NCI-H2081 treated with DMSO at 0.1 percent for 48 hours (cell line): Measurements from ENCODE around the gene MOXD1.

Experiments
- DNase-seq: peaks from one replicate; lab custom pipeline; 2025; lab: John Stamatoyannopoulos, UW

The MOXD1 gene

DNA sequence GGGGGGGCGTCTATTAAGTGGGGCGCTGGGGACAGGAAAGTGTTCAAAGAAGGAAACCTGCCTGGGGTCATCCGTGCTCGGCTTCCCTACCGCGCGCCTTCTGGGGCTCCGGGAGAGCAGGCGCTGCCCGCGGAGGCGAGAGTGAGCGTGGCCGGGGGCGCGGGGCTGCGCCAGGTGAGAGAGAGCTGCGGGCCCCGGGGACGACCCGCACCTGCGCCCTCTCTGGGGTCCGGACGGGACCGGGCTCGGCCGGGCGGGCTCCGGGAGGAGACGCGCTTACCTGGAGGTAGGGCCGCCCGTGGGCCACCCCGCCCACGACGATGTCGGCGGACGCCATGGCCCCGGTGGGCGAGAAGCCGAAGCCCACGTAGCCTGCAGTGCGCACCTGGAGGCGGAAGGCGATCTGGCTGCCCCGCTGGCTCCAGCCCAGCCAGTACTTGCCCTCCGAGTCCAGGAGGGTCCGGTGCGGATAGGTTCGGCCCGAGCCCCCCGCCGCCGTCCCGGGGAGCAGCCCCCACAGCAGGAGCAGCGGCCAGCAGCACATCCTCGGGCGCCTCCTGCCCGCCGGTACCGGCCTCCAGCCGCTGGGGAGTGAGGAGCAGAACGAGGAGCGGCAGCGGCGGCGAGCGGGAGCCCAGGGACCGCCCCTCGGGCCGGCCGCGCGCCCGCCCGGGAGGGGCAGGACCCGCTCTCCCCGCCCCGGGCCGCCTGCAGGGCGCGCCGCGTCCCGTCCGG lies at the start of gene MOXD1:
MOXD1 (minus strand) TSS at position 593 of the 735 bp plus-strand sequence; CDS start at position 544, 49 bp downstream.
- DNase-seq, result no peak

DNA sequence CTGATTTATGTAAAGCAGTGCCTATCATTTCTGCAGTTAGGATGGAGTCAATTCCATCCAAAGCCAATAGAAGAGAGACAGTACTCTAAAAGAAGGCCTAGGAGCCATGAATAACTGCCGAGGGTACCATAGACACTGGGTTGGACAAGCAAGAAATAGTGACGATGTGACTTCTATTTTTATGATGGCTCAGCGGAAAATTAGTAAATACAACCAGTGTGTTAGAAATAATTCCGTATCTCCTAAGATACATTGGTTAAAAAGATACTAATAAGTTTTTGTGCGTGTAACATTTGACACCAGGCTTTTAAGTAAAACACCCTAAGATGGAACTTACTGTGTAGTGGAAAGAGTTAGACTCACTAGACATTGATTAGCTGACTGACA lies 45.6 kb upstream of the MOXD1 start:
- DNase-seq, result no peak

DNA sequence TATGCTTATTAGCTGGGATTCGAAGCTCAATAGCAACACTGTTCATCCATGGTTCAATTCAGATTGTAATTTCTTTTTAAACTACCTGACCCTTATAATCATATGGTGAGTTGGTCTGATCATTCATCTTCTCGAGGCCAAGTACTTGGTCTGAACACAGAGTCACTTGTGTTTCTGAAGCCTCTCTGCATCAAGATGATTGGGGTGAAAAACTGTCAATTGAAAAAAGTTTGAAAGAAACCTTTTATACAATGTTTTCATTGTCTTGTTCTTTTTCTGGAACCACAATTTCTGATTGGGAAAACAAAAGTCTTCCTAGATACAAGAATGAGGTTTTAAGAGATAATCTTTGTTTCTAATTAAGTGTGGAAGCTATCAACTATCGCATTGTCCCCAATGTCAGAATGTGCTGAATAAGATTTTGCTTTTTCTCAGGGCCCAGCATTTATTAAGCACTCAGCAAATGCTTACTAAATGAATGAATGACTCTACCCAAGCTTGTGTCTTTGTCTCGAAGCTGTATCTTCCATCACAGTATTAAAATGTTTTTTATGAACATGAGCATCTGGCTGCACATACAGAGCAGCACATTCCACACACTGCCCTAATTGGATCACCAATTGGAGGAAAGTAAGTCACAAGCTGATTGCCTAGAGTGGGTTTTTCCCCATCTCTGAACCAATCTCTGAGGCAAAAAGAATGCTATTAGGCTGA lies 45.0 kb upstream of the MOXD1 start:
- DNase-seq, result no peak

DNA sequence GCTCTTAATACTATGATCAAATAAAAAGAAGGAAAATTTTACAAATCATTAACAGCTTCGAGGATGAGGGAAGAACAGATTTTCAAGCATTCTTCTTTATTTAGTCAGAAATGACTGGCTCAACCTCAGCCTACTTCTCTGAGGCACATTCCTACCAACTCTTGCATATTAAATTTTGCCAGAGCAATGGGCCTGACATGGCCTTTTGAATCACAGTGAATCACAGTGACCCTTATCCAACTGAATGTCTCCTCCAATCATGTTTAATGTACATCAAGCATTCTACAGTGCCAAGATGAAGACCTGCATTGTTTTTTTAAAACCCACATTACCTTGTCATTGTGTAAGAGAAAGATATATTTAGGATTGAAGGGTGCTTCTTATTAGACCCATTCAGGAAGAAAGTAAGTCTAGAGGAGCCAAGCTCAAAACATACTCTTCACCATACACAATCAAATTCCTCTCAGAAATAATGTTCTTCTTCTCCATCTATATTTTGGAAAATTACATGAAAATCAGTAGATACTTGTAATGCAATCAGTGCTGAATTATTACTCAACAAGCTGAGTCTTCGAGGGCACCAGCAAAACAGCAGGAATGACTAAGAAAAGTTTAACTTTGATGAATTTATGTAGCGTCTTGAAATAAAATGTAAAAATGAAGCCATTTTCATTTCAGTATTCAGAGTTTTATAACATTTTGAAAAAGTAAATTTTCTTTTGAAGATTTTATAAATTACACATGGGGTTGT lies 44.1 kb upstream of the MOXD1 start:
- DNase-seq, result no peak

DNA sequence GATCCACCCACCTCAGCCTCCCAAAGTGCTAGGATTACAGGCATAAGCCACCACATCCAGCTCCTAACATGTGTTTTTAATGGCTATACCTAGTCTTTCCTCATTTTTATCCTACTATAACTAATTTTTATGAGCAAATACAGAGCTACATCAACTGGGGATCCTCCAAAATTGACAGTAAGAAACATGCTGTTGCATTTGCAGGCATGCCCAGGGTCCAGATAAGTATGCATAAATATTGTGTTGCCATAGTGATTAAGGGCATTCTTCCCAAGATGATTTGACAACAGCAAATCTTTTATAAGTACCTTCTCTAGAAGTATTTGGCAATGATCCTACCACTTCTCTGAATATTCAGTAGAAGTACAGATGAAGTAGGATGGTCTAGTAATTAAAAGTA lies 41.9 kb upstream of the MOXD1 start:
- no peak for DNase-seq

DNA sequence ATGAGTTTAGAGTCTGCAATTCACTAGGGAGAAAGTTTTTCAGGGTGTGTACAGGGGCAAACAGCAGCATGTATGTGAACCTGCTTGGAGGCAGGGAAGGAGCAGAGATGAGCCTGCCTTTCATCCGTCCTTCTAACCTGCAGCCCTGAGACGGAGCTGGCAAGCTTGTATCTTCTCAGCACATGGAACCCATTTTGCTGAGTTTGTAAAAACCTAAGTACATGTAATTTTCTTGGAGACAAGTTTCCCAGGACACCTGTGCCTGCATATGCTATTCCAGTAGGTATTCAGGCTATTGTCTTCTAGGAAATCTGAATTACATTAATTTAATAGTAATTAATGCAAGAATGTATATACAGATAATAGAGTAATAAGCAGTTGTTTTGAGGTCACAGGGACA lies 28.8 kb upstream of the MOXD1 start:
- no peak for DNase-seq

DNA sequence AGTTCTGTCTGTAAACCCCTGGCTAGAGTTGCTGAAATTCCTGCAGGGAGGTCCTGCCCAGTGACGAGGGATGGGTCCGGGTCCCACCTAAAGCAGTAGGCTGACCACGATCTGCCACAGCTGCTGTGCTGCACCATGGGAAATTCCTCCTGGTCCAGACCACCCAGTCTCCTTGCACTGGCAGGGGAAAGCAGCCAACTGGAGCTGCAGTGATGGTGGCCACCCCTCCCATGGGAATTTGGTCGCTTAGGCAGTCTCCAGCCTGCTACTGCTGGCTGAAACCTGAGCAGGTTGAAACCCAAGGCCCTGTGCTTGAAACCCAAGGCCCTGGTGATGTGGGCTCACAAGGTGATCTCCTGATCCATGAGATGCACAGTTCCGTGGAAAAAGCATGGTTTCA lies 23.9 kb upstream of the MOXD1 start:
- DNase-seq, result no peak

DNA sequence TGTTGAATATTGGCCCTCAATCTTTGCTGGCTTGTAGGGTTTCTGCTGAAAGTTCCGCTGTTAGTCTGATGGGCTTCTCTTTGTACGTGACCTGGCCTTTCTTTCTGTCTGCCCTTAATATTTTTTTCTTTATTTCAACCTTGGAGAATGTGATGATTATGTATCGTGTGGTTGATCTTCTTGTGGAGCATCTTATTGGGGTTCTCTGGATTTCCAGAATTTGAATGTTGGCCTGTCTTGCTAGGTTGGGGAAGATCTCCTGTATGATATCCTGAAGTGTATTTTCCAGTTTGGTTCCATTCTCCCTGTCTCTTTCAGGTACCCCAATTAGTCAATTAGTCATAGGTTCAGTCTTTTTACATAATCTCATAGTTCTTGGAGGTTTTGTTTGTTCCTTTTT lies 22.6 kb upstream of the MOXD1 start:
- DNase-seq, result no peak

DNA sequence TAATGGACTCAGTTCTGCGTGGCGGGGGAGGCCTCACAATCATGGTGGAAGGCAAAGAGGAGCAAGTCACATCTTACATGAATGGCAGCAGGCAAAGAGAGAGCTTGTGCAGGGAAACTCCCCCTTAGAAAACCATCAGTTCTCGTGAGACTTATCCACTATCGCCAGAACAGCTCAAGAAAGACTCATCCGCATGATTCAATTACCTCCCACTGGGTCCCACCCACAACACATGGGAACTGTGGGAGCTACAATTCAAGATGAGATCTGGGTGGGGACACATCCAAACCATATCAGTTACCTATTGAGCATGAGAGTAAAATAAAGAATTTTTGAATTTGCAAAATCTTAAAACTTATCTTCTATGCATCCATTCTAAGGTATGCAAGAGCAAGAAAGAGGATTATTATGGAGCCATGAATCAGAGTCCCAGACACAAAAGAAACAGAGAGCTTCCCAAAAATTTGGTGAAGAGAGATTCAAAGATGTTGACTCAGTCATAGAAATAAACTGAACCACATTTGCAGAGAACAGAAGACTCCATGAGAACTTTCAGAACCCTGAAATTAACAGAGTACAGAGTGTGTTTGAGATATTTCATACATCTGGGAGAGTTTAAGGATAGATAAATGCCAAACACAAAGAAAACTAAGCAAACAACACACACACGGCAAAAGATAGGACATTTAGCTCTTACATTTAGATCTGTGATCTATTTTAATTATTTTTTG lies 17.1 kb upstream of the MOXD1 start:
- DNase-seq, result no peak

DNA sequence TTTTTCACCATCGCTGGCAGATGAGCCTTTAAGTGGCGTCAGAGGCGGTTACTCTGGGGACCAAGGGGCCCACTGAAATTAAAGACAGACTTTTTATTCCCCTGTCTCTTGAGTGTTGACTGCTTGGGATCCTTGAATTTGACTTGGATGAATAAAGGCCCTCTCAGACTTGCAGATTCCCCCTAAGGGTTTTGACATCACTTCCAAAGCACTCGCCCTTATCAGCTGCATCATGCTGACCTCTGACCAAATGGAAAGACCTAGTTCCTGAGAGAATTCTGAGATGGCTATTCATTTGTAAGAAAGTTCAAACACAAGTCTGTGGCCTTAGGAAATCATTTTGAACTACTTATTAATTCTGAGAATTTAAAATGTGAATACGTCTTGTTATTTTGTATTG lies 13.5 kb upstream of the MOXD1 start:
- no peak for DNase-seq

DNA sequence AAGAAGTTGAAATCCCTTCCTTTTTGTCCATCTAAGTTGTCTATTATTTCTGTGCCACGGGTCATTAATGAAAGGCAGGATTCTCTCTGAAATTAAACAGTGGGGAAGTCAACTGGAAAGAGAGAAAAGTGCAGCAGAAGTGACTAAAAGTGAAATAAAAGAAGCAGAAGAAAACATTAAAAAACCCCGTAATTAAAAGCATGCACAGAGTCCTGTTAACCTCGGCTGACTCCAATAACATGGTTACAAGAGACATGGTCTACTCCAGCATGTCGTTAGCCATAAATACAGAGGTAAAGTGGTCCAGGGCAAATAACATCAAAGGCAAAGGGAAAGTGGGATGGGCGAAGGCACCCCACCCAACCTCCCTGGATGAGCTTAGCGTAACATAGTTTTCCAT lies 13.0 kb upstream of the MOXD1 start:
- DNase-seq, result no peak

DNA sequence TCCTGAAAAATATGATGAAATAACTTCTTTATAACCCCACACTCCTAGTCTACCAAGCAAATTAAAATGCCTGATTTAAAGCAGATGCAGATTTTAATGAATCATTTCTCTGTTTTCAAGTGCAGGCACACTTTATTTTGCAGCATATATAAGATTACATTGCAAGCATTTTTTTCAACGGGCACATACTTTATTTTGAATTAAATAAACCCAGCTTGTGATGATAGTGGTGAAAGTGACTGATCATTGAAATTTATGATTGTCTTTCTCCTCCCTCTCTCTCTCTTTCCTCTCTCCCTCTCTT lies 12.2 kb upstream of the MOXD1 start:
- no peak for DNase-seq

DNA sequence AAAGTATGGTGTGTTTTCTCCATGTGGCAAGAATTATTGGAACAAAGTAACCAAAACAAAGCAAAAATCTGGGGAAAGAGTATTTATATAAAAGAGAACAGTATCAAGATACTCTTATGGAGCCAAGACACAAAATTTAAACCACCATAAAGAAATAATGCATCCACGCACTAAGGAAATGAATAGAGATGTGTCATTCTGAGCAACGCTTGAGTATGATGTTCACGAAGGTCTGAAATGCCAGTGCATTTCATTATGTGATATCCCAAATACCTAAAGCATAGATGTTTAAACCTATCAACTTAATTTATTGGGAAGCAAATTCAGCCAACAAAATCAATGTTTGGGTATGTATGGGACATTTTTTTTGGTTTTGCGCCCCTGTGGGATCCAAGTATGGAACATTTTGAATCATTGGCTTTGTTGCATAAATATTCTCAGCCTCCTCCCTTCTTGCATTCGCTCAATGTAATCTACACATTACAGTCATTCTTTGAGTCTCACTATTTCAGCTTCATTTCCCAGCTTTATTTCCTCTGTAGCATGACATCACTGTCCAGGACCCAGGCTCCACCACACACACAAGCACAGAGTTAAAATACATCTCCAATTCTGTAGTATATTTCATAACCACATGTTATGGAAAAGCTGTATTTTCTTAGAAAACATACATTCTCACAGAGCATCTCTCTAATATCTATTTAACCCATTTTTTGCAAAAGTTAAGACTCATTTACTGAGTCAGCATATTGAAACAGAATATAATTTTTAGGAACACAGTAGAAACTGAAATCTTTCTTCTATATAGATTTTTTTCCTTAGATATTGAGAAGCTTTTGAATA lies 11.6 kb upstream of the MOXD1 start:
- no peak for DNase-seq

DNA sequence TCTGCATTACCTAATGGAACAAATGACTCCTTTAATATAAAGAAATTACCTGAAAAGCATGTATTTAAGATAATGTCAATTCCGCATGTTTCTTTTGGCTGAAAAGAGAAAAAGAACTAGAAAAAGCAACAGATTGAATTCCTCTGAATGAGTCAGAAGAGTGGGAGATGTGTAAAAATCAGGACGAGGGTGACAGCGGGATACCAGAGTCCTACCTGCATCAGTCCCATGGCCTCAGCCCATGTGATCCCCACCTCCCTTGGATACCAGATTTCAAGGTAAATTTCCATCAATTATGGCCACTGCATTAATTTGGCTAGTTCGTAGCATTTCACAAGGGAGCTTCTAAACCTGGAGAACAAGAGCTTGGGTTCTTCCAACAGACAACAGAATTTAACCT lies 10.0 kb upstream of the MOXD1 start:
- DNase-seq, result no peak

DNA sequence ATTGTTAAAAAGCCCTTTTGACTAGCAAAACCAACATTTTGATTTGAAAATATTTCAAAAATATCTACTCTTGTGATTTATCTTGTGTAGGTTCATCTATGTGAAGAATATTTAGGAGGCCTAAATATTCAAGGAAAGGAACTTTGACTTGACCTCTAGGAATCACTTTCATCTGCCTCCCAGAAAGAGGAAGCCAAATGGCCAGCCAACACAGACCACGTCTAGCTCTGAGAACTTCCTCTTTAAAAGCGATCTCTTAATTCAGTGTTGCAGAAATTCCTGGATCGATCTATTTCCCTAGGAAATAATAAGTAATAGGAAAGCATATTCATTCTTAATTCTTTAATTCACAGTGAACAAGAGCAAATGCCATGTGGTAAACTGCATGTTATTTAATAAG lies 9.6 kb upstream of the MOXD1 start:
- DNase-seq, result no peak

DNA sequence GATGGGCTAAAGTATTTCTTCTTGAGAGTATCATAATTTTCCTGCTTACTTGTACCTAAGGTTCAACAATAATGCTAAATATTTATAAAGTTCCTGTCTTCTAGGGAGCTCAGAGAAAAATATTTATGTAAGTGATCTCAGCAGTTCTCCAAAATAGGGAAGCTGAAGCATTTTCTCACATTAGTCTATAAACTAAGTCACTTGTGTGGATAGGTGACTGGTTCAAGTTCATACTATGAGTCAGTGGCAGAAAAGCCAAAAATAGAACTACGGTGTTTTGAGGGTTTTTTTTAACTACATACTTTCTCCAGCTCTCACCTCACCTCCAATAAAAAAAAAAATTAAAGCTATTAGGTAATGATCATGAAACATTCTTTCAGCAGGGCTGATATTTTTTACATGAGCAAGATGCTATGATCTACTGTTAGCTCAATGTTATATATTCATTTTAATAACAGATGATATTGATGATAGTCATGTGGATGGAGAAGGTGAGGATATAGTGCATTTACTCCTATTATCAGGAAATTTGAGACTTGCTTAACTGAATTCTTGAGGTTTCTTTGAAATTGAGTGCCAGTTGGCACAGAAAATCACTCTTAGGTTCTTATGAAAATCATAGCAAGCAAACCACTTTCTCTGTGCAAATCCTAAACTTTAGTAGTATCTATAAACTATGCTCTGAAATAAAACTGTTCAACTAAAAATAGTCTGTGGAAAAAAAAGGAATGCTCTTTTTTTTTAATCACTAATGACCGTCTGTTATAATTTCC lies 4.1 kb upstream of the MOXD1 start:
- no peak for DNase-seq

DNA sequence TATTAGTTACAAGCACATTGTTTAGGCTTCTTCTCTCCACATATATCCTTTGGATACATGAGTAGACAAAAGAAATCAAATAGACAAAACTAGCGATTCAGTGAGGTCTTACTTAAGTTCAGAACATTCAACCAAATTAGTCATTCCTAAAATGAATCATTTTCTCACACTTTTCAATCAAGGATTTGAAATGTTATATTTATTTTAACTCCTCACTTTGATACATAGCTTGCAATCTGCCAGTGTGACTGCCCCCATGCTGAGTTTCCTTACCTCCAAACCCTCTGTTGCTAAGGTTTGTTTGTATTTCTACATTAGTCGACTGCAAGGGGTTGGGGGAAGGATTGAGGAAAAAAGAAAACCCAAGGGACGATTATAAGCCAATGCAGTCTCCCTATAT lies 3.5 kb upstream of the MOXD1 start:
- DNase-seq, result no peak

DNA sequence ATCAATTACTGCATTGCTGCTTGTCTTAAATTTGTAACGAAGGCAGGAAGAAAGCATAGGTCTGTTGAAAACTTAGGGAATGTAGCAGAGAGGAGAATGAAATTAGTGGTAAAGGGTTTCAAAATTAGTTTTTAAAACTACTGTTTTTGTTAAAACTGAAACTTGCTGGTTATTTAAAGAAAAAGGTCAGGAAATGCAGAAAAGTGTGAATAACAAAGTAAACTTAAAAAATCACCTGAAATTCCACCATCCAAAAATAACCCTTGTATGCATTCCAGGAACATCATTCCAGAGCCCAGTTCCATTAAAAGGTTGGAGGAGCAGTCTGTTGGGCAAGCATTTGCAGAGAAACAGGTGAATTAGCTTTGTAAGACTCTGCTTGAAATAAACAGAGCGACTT lies 3.1 kb upstream of the MOXD1 start:
- DNase-seq, result no peak

DNA sequence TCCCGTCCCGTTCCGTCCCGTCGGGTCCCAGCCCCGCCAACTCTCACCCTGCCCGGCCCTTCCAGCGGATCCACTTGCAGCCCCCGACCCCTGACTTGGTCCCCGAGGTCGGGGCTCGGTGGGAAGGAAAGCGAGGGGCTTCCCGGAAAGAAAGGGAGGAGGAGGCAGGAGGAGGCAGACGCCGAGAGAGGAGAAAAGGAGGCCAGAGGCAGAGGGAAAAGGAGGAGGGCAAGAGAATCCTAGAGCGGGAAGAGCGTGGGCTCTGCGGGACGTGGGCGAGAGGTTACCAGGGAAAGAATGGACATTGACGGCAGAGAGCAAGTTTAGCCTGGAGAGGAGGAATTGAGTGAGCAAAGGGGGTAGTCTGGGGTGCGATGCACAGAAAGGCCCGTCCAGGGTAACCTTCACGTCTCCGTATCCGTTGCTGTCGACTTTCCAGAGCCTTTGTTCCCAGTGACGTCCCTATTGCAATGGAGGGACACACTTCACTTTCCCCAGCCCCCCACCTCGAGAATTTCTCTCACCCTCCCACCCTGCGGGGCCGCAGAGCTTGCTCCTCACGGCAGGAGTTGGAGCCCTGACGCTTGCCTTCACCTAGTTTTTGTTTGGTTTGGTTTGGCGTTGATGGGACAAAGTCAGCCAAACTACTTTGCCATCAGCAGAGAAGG lies 477 bp upstream of the MOXD1 start:
- DNase-seq, result no peak

DNA sequence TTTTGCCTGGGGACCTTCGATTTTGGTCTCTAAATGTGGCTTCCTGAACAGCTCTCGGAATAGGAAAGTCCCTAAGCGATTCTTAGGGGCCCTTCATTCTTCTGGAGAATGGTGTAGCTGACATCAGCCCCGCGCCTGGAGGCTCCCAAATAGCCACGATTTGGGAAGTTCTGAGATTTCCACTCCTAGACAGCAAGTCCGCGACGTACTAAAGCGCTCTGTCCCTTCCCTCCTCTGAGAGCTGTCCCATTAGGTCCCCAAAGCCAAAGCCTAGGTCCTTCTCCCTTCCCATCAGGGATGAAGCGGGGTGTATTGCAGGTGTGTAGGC lies 756 bp downstream of the MOXD1 start:
- no peak for DNase-seq
